ENCODE data around the gene TTBK2.
"Not testable (repeated sequence)": the region's sequence is repeated elsewhere in the genome, so short reads cannot be mapped to it uniquely, and the experiment has no call there.

The TTBK2 gene

DNA sequence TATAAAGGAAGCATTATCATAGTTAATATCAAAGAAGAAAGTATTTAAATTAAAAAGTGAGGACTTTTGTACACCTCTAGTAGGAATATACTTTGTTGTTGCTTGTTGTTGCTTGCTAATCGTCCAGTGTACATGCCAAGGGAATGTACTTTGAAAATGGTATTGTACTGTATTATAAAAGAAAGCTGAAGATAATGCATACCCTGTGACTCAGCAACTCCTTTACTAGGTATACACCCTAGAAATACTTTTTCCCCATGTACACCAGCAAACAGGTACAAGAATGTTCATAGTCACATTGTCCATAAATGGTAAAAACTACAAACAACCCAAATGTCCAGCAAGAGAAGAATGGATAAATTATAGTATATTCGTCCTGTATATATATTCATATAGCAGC lies 12.0 kb downstream of the TTBK2 start:
- no peak for DNase-seq (ENCODE audit: low read depth in 3 of 3)

- DNase-seq (ENCODE audit: low read depth in 3 of 3) = no peak
These were observed 16.9 kb downstream of the TTBK2 start for GRCh38 chr15:42903388-42904324.

DNA sequence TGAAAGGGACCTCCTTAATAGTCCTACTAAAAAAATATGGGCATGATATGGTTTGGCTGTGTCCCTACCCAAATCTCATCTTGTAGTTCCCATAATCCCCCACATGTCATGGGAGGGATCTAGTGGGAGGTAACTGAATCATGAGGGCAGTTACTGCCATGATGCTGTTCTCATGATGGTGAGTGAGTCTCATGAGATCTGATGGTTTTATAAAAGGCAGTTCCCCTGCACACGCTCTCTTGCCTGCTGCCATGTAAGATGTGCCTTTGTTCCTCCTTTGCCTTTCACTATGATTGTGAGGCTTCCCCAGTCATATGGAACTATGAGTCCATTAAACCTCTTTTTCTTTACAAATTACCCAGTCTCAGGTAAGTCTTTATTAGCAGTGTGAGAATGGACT lies 26.7 kb downstream of the TTBK2 start:
- not testable (repeated sequence) for DNase-seq (ENCODE audit: low read depth in 3 of 3)

DNA sequence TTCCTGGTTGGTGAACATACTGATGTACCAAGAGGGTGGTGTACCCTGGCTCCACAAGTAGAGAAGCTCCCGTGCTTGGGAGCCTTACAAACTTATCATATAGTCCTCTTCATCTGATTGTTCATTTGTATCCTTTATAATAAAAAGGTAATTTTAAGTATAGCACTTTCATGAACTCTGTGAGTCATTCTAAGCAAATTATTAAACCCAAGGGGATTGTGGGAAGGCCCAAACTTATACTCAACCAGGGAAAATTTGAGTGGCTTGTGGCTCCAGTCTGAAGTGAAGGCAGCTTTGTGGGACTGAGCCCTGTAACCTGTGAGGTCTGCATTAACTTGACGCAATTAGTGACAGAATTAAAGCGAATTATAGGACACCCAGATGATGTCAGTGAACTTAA lies 29.0 kb downstream of the TTBK2 start:
- no peak for DNase-seq (ENCODE audit: low read depth in 3 of 3)

DNA sequence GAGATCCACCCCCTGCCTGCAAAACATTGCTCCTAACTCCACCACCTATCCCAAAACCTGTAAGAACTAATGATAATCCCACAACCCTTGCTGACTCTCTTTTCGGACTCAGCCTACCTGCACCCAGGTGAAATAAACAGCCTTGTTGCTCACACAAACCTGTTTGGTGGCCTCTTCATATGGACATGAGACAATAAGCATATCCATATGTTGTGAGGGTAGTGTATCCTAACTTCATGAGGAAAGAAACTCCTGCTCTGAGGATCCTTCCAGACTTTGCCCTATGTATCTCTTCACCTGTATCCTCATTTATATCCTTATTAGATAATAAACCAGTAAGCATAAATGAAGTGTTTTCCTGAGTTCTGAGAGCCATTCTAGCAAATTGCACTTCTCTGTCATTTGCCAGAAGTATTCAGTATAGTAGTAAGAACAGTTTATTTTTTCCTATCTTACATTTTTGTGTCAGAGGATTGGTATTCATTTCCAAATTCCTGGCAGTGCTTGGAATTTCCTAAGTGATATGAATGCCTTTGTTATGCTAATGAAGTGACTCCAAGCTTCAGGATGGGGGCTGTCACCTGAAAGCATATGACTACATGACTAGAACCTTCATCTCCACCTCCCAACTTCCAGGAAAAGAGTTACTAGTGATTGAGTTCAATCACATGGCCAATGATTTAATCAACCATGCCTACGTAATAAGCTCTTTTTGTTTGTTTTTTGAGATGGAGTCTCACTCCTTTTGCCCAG lies 30.2 kb downstream of the TTBK2 start:
- no peak for DNase-seq (ENCODE audit: low read depth in 3 of 3)

DNA sequence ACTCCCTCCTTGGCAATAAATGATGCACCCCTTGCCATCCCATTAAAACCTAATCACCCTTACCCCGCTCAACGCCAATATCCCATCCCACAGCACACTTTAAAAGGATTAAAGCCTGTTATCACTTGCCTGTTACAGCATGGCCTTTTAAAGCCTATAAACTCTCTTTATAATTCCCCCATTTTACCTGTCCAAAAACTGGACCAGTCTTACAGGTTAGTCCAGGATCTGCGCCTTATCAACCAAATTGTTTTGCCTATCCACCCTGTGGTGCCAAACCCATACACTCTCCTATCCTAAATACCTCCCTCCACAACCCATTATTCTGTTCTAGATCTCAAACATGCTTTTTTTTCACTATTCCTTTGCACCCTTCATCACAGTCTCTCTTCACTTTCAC lies 33.2 kb downstream of the TTBK2 start:
- not testable (repeated sequence) for DNase-seq (ENCODE audit: low read depth in 3 of 3)

GRCh38 chr15:42880121-42880520 lies 40.5 kb downstream of the TTBK2 start:
- DNase-seq (ENCODE audit: low read depth in 3 of 3) = no peak

DNA sequence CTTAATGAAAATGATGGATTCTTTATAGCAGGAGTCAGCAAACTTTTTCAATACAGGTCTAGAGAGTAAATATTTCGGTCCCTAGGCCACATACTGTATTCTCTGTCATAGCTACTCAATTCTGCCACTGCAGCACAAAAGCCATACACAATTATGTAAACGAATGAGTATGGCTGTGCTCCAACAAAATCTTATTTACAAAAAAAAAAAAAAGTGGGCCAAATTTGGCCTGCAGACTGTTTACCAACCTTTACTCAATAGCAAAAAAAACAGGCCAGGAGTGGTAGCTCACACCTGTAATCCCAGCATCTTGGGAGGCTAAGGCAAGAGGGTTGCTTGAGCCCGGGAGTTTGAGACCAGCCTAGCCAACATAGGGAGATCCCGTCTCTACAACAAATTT lies 41.1 kb downstream of the TTBK2 start:
- DNase-seq (ENCODE audit: low read depth in 3 of 3) = no peak

DNA sequence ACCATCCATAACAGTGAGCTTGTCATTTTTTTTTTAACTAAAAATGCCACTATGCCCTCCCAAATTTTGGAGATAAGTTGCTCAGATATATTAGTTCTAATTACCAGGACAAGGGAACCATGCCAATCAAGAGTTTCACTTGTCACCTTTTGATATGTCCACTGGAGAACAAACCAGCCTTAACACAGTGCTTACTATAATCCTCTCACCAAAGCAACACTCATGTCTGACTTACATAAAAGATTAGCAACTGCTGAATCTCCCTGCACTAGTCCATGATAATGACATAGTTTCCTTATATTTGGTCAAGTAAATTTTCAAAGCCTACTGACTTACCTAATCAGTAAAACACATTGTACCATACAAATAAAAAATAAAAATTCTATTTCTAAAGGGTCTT lies 44.4 kb downstream of the TTBK2 start:
- DNase-seq (ENCODE audit: low read depth in 3 of 3) = no peak

- DNase-seq (ENCODE audit: low read depth in 3 of 3) = no peak
These were observed 51.9 kb downstream of the TTBK2 start for GRCh38 chr15:42868683-42869082.

DNA sequence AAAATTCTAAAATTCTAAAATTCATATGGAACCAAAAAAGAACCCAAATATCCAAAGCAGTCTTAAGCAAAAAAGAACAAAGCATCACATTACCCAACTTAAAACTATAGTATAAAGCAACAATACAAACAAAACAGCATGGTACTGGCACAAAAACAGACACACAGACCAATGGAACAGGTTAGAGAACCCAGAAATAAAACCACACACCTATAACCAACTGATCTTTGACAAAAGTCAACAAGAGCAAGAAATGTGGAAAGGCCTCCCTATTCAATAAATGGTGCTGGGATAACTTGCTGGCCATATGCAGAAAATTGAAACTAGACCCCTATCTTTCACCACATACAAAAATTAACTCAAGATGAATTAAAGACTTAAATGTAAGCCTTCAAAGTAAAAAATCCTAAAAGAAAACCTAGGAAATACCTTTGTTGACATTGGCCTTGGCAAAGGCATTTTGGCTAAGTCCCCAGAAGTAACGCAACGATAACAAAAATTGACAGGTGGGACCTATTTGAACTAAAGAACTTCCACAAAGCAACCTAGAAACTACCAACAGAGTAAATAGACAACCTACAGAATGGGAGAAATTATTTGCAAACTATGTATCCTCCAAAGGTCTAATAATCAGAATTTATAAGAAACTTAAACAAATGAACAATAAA lies 56.9 kb downstream of the TTBK2 start:
- no peak for DNase-seq (ENCODE audit: low read depth in 3 of 3)

DNA sequence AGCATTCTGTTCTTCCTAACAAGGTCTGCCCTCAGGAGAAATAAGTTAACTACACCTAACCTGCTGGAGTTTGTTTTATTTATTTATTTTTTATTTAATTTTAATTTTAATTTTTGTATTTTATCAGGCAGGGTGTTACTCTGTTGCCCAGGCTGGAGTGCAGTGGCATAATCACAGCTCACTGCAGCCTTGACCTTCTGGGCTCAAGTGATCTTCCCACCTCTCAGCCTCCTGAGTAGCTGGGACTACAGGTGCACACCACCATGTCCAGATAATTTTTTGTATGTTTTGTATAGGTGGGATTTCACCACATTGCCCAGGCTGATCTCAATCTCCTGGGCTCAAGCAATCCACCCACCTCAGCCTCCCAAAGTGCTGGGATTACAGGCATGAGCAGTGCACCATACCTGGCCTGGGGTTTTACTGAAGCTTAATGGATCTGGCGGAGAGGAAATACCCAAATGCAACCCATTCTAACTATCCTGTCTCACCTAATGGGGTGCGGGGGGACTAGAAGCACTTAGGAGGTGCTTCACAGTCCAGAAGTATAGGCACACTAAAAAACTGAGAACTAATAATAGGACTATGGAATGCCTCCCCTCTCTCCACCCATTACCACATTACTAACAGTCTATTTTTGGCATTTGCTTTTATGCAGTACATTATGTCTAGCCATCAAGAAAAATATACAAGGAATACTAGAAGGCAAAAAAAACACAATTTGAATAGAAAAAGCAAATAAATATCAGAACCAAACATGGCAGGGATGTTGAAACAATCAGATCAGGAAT lies 61.4 kb downstream of the TTBK2 start:
- DNase-seq (ENCODE audit: low read depth in 3 of 3) = no peak

DNA sequence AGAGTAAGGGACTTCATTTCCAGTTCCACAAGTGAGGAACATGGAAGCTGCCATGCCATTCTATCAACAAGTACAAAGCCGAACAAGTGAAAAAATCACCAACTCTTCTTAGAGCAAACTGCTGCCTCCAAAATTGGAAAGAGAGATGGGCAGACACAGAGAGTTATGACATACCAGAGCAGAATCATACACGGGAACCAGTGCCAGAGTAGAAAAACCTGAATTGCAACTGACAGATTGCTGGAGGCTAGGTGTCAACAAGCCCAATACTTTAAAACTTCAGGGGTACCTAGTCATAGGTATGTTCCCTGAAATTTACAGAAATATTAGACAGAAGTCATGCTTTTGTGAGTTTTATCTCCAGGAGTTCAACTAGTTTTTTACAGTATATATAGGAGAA lies 62.0 kb downstream of the TTBK2 start:
- no peak for DNase-seq (ENCODE audit: low read depth in 3 of 3)

- DNase-seq (ENCODE audit: low read depth in 3 of 3) = no peak
These were observed 66.0 kb downstream of the TTBK2 start for GRCh38 chr15:42854576-42854975.

DNA sequence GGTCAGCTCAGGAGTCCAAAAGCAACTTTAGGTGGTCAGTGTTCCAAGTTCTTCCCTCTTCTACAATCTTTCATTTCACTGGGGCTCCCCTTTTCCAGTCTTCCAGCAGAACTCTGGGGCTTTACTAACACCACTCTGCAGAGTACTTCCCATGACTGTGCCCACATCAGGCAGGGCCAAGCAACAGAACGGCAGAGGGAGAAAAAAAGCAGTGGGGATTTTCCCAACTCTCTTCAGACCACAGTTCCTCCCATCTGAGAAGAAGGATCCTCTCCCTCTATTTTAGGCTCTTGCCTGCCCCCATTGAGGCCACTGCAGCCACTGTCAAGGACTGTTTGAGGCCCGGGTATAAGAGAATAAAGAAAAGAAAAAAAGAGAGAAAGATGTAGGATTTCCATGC lies 70.7 kb downstream of the TTBK2 start:
- DNase-seq (ENCODE audit: low read depth in 3 of 3) = no peak

- DNase-seq (ENCODE audit: low read depth in 3 of 3) = no peak
These were observed 71.7 kb downstream of the TTBK2 start for GRCh38 chr15:42848846-42849245.

DNA sequence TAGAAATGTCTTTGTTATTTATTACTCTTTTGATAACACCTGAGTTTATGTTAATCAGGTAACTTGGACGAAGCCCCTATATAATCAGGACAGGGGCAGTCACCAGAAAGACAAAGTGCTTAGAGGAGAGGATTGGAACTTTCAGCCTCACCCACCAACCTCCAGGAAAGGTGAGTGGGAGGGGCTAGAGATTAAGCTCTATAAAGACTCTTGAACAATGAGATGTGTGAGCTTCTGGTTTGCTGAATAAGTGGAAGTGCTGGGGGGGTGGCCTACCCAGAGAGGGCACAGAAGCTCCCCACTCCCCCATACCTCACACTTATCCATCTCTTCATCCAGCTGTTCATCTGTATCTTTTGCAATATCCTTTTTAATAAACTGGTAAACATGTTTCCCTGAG lies 73.9 kb downstream of the TTBK2 start:
- no peak for DNase-seq (ENCODE audit: low read depth in 3 of 3)

DNA sequence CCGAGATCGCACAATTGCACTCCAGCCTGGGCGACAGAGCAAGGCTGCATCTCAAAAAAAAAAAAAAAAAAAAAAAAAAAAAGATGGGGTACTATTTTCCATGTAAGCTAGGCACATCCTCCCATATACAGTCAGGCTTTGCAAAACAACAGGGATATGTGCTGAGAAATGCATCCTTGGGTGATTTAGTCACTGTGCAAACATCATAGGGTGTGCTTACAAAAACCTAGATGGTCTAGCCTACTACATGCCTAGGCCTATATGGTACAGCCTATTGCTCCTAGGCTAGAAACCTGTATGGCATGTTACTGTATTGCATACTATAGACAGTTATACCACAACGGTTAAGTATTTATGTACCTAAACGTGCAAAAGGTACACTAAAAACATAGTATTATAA lies 75.0 kb downstream of the TTBK2 start:
- DNase-seq (ENCODE audit: low read depth in 3 of 3) = no peak

GRCh38 chr15:42843699-42844098 lies 76.9 kb downstream of the TTBK2 start:
- no peak for DNase-seq (ENCODE audit: low read depth in 3 of 3)

DNA sequence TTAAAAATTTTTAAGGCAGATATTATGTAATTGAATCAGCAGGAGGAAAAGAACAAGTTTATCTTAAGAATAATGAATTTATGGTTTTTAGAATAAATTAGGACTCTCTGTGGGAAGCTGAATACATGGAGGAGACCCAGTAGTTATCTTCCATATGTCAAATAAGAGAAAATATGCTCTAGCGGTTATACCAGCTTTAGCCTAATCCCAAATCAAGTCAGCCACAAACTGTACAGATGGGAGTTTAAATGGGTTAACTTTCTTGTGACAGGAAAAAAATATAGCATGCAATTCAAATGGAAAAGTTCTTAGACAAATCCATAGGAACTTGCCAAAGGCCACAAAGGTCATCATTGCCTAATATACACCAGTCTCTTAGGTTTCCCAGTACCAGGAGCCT lies 84.3 kb downstream of the TTBK2 start:
- DNase-seq (ENCODE audit: low read depth in 3 of 3) = no peak

DNA sequence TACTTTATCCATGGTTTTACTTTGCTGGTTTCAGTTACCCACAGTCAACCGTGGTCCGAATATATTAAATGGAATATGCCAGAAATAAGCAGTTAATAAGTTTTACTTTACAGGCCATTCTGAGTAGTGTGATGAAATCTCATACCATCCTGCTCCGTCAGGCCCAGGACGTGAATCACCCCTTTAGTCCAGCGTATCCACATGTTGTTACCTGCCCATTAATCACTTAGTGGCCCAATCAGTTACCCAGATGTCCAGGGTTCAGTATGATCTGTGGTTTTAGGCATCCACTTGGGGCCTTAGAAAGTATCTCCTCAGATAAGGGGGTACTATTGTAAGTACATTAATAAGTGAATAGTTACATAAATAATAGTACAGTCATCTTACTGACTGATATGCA lies 88.0 kb downstream of the TTBK2 start:
- DNase-seq (ENCODE audit: low read depth in 3 of 3) = no peak
